A172 (cell line): ENCODE measurements around the gene ETF1. TPM values are rescaled to one million over a fixed set of nuclear protein-coding genes. Genes with fewer than 3 reads are reported as not detected.
"Not testable (repeated sequence)": the region's sequence is repeated elsewhere in the genome, so short reads cannot be mapped to it uniquely, and the experiment has no call there.

Experiments used
- DNase-seq: peaks from one replicate; pipeline ENCODE4 v3.0.0-alpha.2; 2015; ENCODE audit warnings: low spot score
- total RNA-seq: library from RNA; depleted of rRNA; stranded (reverse); fragments of >200 nt; shearing (Covaris generic); gene quantifications from 2 replicates; pipeline ENCODE4 v1.2.3, GENCODE V29; 2014

ETF1 gene
- total RNA-seq, 1 experiment from 2014 or later: 172 TPM

- no peak for DNase-seq
These were observed 52.3 kb downstream of the ETF1 start for GRCh38 chr5:138490648-138491283.

GRCh38 chr5:138489683-138490061, 53.4 kb downstream of the ETF1 start:
- DNase-seq: no peak

- peak; percentile 55 for DNase-seq
These were observed 54.5 kb downstream of the ETF1 start for GRCh38 chr5:138488481-138488945.

GRCh38 chr5:138482638-138483037, 60.4 kb downstream of the ETF1 start:
- DNase-seq: no peak

- no peak for DNase-seq
These were observed 66.1 kb downstream of the ETF1 start for GRCh38 chr5:138476918-138477317.

- not testable (repeated sequence) for DNase-seq
These were observed 69.9 kb downstream of the ETF1 start for GRCh38 chr5:138473151-138473550.

- no peak for DNase-seq
These were observed 70.7 kb downstream of the ETF1 start for GRCh38 chr5:138472353-138472752.

GRCh38 chr5:138471052-138471361, 72.0 kb downstream of the ETF1 start:
- DNase-seq: no peak

GRCh38 chr5:138470322-138471051, 72.5 kb downstream of the ETF1 start:
- DNase-seq: peak; percentile 49

- peak; percentile 84 for DNase-seq
These were observed 73.3 kb downstream of the ETF1 start for GRCh38 chr5:138469540-138470321.

GRCh38 chr5:138468966-138469539, 74.0 kb downstream of the ETF1 start:
- no peak for DNase-seq

GRCh38 chr5:138468133-138468965, 74.7 kb downstream of the ETF1 start:
- DNase-seq: peak; percentile 52

GRCh38 chr5:138467711-138468132, 75.3 kb downstream of the ETF1 start:
- peak; percentile 30 for DNase-seq

- no peak for DNase-seq
These were observed 75.9 kb downstream of the ETF1 start for GRCh38 chr5:138466900-138467710.

GRCh38 chr5:138466125-138466899, 76.7 kb downstream of the ETF1 start:
- no peak for DNase-seq

- peak; percentile 84 for DNase-seq
These were observed 77.5 kb downstream of the ETF1 start, which contains the start of gene EGR1 for GRCh38 chr5:138465261-138466124. TSS of gene EGR1 (plus strand) at chr5:138465479. CDS start at chr5:138465762, 283 bp downstream.

GRCh38 chr5:138464388-138465260, 78.4 kb downstream of the ETF1 start:
- peak; percentile 99 for DNase-seq

- peak; percentile 89 for DNase-seq
These were observed 79.0 kb downstream of the ETF1 start for GRCh38 chr5:138464008-138464387.
